ENCODE data around the gene AMOTL2.

The AMOTL2 gene

DNA sequence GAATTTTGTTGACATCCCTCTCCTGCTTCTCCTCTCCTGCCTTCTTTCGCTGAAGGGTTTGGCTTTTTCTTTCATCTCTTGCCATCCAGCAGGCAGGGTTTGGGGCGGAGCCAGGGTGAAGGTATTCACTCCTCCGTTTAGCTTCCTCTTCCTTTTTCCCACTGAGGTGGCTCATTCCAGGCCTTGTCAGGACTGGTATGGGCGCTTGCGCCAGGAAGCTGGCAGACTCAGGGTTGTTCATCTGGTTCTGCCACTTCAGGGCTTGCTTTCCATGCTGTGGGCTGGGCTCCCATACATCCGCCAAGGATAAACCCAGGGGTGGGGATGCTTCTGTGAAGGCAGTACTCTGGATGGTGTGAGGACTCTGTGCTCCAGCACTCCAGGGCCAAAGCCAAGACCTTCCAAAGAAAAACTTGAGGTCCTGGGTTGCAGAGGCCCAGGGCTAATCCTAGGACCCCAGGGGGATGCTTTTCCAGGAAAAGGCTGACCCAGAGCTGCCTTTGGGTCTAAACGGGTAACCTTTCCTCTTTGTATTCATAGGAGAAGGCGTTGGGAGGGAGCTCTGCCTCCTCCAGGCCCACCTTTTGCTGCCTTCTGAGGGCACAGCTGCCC lies 7.7 kb upstream of the AMOTL2 start:
- ChIA-PET CTCF (interaction anchor here (0.8 to 1.0 kb wide), 2 partner anchors 17 to 20 kb away, joined by 3 to 4 read pairs; no protein-coding TSS in a partner anchor), POLR2A (no interaction called here)
- Histone ChIP-seq H3K4me1 (ENCODE audit: control extremely low read depth in 1 of 4, control insufficient read depth in 4 of 4, insufficient read depth in 4 of 4, low read length in 3 of 4) (peaks cover 0 to 4% (median 2%) of the 10 kb centered on the region in 4 experiments), H3K36me3 (ENCODE audit: control insufficient read depth in 4 of 4, insufficient read depth in 4 of 4, low read length in 3 of 4) (no peaks in the 10 kb centered on the region), H3K27me3 (replicated peaks in 2 of 5; ENCODE audit: control insufficient read depth in 4 of 5, insufficient read depth in 5 of 5, low read length in 4 of 5) (peaks cover 0 to 4% (median 0%) of the 10 kb centered on the region in 5 experiments), H3K9me3 (ENCODE audit: control extremely low read depth in 1 of 5, control insufficient read depth in 4 of 5, insufficient read depth in 2 of 5, low read depth in 1 of 5, low read length in 4 of 5) (no peaks in the 10 kb centered on the region), H3K27ac (ENCODE audit: insufficient read depth in 1 of 2, low read depth in 1 of 2, low read length in 2 of 2, poor library complexity in 1 of 2, severe bottlenecking in 2 of 2) (no peak overlapping the region), H3K4me3 (ENCODE audit: control insufficient read depth in 1 of 7, extremely low read depth in 1 of 7, insufficient read depth in 4 of 7, low read depth in 2 of 7, low read length in 6 of 7) (no peak overlapping the region)
- WGBS (ENCODE audit: insufficient coverage), result 84% methylated on average over 6 of the region's 8 CpGs
- no peak for DNase-seq

DNA sequence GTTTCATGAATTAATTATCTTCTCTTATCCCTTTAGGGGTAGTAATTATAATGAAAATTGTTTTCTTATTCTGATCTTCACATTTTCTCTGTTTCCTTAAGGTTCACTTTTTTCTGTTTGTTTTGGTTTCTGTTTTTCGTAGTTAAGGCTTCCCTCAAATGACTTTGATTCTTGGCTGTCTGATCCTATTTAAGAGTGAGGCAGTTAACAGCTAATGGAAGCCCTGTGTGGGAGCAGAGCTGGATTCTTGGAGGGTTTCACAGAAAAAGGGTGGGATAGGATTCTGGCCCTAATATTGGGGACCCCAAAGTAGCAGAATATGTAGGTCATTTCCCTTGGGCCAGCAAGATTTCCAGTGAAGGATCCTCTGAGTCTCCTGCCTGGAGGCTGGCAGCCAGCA lies 6.8 kb upstream of the AMOTL2 start:
- CTCF ChIA-PET, result interaction anchor here (0.8 kb wide), 1 partner anchor 168 kb away, joined by 4 read pairs; no protein-coding TSS in a partner anchor

DNA sequence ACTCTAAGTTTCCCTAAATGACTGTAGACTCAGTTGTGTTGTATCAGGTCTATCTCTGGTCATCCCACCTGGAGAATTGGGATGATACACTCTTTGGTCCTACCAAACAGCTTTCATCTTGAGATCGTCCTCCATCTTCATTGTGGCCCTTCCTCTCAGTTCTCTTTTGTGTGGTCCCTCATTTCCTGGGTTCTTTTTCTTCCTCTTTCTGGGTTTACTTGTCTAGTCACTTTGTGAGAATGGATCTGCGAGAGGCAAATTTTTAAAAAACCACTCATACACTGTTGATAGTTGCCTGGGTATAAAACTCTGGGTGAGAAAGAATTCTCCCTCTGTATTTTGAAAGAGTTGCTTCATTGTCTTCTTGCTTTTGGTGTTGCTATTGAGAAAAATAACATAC lies 6.0 kb upstream of the AMOTL2 start:
- Histone ChIP-seq H3K27me3 (replicated peaks in 2 of 5; ENCODE audit: control insufficient read depth in 4 of 5, insufficient read depth in 5 of 5, low read length in 4 of 5) (peaks cover 0 to 21% (median 8%) of the 10 kb centered on the region in 5 experiments), H3K4me1 (ENCODE audit: control extremely low read depth in 1 of 4, control insufficient read depth in 4 of 4, insufficient read depth in 4 of 4, low read length in 3 of 4) (peaks cover 0 to 4% (median 1%) of the 10 kb centered on the region in 4 experiments), H3K9me3 (ENCODE audit: control extremely low read depth in 1 of 5, control insufficient read depth in 4 of 5, insufficient read depth in 2 of 5, low read depth in 1 of 5, low read length in 4 of 5) (no peaks in the 10 kb centered on the region), H3K27ac (ENCODE audit: insufficient read depth in 1 of 2, low read depth in 1 of 2, low read length in 2 of 2, poor library complexity in 1 of 2, severe bottlenecking in 2 of 2) (no peak overlapping the region), H3K36me3 (ENCODE audit: control insufficient read depth in 4 of 4, insufficient read depth in 4 of 4, low read length in 3 of 4) (no peaks in the 10 kb centered on the region), H3K4me3 (ENCODE audit: control insufficient read depth in 1 of 7, extremely low read depth in 1 of 7, insufficient read depth in 4 of 7, low read depth in 2 of 7, low read length in 6 of 7) (no peak overlapping the region)
- no peak for DNase-seq
- no CpG with 5 or more reads among the region's 2 CpGs for WGBS (ENCODE audit: insufficient coverage)
- POLR2A ChIA-PET, result no interaction called here
- CTCF ChIA-PET, result interaction anchor here (0.7 kb wide), 1 partner anchor 71 kb away, joined by 3 read pairs; no protein-coding TSS in a partner anchor

More for the DNA sequence above, 6.8 kb upstream of the AMOTL2 start:
- Histone ChIP-seq H3K4me3 (ENCODE audit: control insufficient read depth in 1 of 7, extremely low read depth in 1 of 7, insufficient read depth in 4 of 7, low read depth in 2 of 7, low read length in 6 of 7) (no peak overlapping the region), H3K9me3 (ENCODE audit: control extremely low read depth in 1 of 5, control insufficient read depth in 4 of 5, insufficient read depth in 2 of 5, low read depth in 1 of 5, low read length in 4 of 5) (no peaks in the 10 kb centered on the region), H3K27ac (ENCODE audit: insufficient read depth in 1 of 2, low read depth in 1 of 2, low read length in 2 of 2, poor library complexity in 1 of 2, severe bottlenecking in 2 of 2) (no peak overlapping the region), H3K4me1 (ENCODE audit: control extremely low read depth in 1 of 4, control insufficient read depth in 4 of 4, insufficient read depth in 4 of 4, low read length in 3 of 4) (peaks cover 0 to 4% (median 2%) of the 10 kb centered on the region in 4 experiments), H3K36me3 (ENCODE audit: control insufficient read depth in 4 of 4, insufficient read depth in 4 of 4, low read length in 3 of 4) (no peaks in the 10 kb centered on the region), H3K27me3 (replicated peaks in 2 of 5; ENCODE audit: control insufficient read depth in 4 of 5, insufficient read depth in 5 of 5, low read length in 4 of 5) (peaks cover 0 to 13% (median 2%) of the 10 kb centered on the region in 5 experiments)
- DNase-seq, result peak in 1 of 3 donors; percentile 20
- POLR2A ChIA-PET, result no interaction called here
- WGBS (ENCODE audit: insufficient coverage), result 50% methylated on average over 1 of the region's 1 CpG

DNA sequence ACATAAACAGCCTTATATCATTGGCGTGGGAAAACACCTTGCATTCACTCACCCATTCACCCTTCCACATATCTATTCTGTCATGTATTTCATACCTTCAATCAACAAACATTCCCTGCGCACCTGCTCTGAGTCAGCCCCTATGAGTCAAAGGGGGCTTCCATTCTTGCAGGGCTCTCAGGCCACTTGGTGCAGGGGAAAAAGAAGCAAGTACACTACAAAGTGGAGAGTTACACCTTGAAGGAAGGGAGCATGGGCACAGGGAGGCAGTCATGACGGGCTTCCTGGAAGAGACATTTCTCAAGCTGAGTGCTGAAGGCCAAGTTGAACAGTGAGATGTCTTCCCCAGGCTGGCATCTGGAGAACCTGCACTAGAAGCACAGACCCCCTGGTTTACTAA lies 4.6 kb upstream of the AMOTL2 start:
- POLR2A ChIA-PET, result no interaction called here
- H3K36me3 ChIP-seq (ENCODE audit: control insufficient read depth in 4 of 4, insufficient read depth in 4 of 4, low read length in 3 of 4), result no peaks in the 10 kb centered on the region
- H3K4me3 ChIP-seq (ENCODE audit: control insufficient read depth in 1 of 7, extremely low read depth in 1 of 7, insufficient read depth in 4 of 7, low read depth in 2 of 7, low read length in 6 of 7), result no peak overlapping the region
- WGBS (ENCODE audit: insufficient coverage), result 93% methylated on average over 3 of the region's 3 CpGs
- peaks cover 0 to 35% (median 16%) of the 10 kb centered on the region in 5 experiments for H3K27me3 ChIP-seq (replicated peaks in 2 of 5; ENCODE audit: control insufficient read depth in 4 of 5, insufficient read depth in 5 of 5, low read length in 4 of 5)
- H3K27ac ChIP-seq (ENCODE audit: insufficient read depth in 1 of 2, low read depth in 1 of 2, low read length in 2 of 2, poor library complexity in 1 of 2, severe bottlenecking in 2 of 2), result no peak overlapping the region
- H3K9me3 ChIP-seq (ENCODE audit: control extremely low read depth in 1 of 5, control insufficient read depth in 4 of 5, insufficient read depth in 2 of 5, low read depth in 1 of 5, low read length in 4 of 5), result no peaks in the 10 kb centered on the region
- no peak for DNase-seq
- CTCF ChIA-PET, result interaction anchor here (0.7 to 2.7 kb wide), 7 partner anchors 14 to 161 kb away, joined by 3 to 16 read pairs (median 3); no protein-coding TSS in a partner anchor
- peaks cover 0 to 18% (median 13%) of the 10 kb centered on the region in 4 experiments for H3K4me1 ChIP-seq (ENCODE audit: control extremely low read depth in 1 of 4, control insufficient read depth in 4 of 4, insufficient read depth in 4 of 4, low read length in 3 of 4)

DNA sequence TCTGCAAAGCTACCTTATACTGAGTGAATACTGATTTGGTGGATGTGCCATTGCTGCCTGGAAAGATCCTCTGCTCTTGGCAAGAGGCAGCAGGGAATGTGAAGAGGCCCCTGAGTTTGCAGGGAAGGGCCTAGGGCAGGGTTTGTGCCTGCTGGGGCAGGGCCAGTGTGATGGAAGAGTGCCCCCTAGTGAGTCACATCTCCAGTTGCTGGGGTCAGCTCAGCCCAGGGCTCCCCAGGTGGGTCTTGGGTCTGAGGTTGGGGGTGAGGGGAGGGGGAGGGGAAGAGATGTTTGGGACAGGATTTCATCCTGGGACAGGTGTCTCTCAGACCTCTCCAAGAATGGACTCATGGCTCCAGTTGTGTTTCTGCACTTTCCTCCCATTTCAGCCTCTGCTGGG lies 4.1 kb upstream of the AMOTL2 start:
- CTCF ChIA-PET, result interaction anchor here (0.7 to 2.7 kb wide), 8 partner anchors 14 to 160 kb away, joined by 3 to 16 read pairs (median 3); no protein-coding TSS in a partner anchor
- Histone ChIP-seq H3K36me3 (ENCODE audit: control insufficient read depth in 4 of 4, insufficient read depth in 4 of 4, low read length in 3 of 4) (no peaks in the 10 kb centered on the region), H3K27me3 (replicated peaks in 2 of 5; ENCODE audit: control insufficient read depth in 4 of 5, insufficient read depth in 5 of 5, low read length in 4 of 5) (peaks cover 0 to 39% (median 16%) of the 10 kb centered on the region in 5 experiments), H3K4me1 (ENCODE audit: control extremely low read depth in 1 of 4, control insufficient read depth in 4 of 4, insufficient read depth in 4 of 4, low read length in 3 of 4) (peaks cover 0 to 22% (median 17%) of the 10 kb centered on the region in 4 experiments), H3K9me3 (ENCODE audit: control extremely low read depth in 1 of 5, control insufficient read depth in 4 of 5, insufficient read depth in 2 of 5, low read depth in 1 of 5, low read length in 4 of 5) (no peaks in the 10 kb centered on the region), H3K4me3 (ENCODE audit: control insufficient read depth in 1 of 7, extremely low read depth in 1 of 7, insufficient read depth in 4 of 7, low read depth in 2 of 7, low read length in 6 of 7) (no peak overlapping the region), H3K27ac (ENCODE audit: insufficient read depth in 1 of 2, low read depth in 1 of 2, low read length in 2 of 2, poor library complexity in 1 of 2, severe bottlenecking in 2 of 2) (no peak overlapping the region)
- POLR2A ChIA-PET, result no interaction called here
- DNase-seq, result peak in 1 of 3 donors; percentile 30

DNA sequence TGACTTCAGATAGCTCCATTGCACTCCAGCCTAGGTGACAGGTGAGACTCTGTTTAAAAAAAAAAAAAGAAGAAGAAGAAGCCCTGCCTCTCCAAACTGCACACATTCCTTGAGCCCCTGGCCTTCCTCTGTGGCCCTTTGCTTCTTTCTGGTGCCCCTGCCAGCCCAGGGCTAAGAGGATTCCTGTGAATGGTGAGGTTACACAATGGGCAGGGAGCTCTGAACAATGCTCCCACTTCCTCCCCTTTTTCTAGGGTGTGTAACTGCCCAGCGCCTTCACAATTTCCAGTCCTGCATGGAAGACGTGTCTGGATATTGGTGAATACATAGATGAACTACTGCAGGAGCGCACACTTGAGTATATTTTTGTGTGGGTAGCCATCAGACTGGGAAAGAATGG lies 3.6 kb upstream of the AMOTL2 start:
- 83% methylated on average over 1 of the region's 3 CpGs for WGBS (ENCODE audit: insufficient coverage)
- Histone ChIP-seq H3K4me3 (ENCODE audit: control insufficient read depth in 1 of 7, extremely low read depth in 1 of 7, insufficient read depth in 4 of 7, low read depth in 2 of 7, low read length in 6 of 7) (no peak overlapping the region), H3K27ac (ENCODE audit: insufficient read depth in 1 of 2, low read depth in 1 of 2, low read length in 2 of 2, poor library complexity in 1 of 2, severe bottlenecking in 2 of 2) (no peak overlapping the region), H3K27me3 (replicated peaks in 2 of 5; ENCODE audit: control insufficient read depth in 4 of 5, insufficient read depth in 5 of 5, low read length in 4 of 5) (peaks cover 0 to 44% (median 19%) of the 10 kb centered on the region in 5 experiments), H3K4me1 (ENCODE audit: control extremely low read depth in 1 of 4, control insufficient read depth in 4 of 4, insufficient read depth in 4 of 4, low read length in 3 of 4) (peaks cover 0 to 27% (median 19%) of the 10 kb centered on the region in 4 experiments), H3K36me3 (ENCODE audit: control insufficient read depth in 4 of 4, insufficient read depth in 4 of 4, low read length in 3 of 4) (no peaks in the 10 kb centered on the region), H3K9me3 (ENCODE audit: control extremely low read depth in 1 of 5, control insufficient read depth in 4 of 5, insufficient read depth in 2 of 5, low read depth in 1 of 5, low read length in 4 of 5) (no peaks in the 10 kb centered on the region)
- ChIA-PET CTCF (interaction anchor here (0.8 to 2.7 kb wide), 7 partner anchors 13 to 160 kb away, joined by 3 to 16 read pairs (median 3); no protein-coding TSS in a partner anchor), POLR2A (no interaction called here)
- DNase-seq, result no peak

DNA sequence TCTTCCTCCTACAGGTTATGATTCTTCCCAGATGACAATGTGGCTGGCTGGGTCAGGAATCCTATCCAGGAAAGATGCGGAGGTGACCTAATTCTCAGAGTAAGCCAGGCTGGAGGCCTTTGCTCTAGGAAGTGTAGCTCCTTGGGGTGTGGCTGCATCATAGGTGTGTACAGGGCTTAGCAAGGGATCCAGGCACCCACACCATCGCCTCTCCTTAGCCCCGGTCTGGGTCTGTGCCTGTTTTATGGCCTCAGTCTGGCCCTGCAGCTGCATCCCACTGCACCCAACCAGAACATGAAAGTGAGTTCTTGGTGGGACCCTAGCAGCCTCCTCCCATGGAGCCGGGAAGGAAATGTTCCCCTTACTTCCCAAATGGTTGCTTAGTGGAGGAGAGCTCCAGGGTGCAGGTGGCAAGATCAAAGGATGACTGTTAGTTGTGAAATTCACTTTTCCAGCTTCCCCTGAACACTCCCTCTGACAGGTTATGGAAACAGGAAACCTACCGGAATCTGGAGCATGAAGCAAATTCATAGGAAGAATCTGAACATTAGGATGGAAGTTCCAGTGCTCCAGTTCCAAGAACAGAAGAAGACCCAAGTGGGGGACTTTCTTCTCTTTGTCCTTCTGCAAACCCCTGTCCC lies 2.7 kb upstream of the AMOTL2 start:
- WGBS (ENCODE audit: insufficient coverage), result 100% methylated on average over 5 of the region's 5 CpGs
- no peak overlapping the region for H3K4me3 ChIP-seq (ENCODE audit: control insufficient read depth in 1 of 7, extremely low read depth in 1 of 7, insufficient read depth in 4 of 7, low read depth in 2 of 7, low read length in 6 of 7)
- H3K27ac ChIP-seq (ENCODE audit: insufficient read depth in 1 of 2, low read depth in 1 of 2, low read length in 2 of 2, poor library complexity in 1 of 2, severe bottlenecking in 2 of 2), result no peak overlapping the region
- H3K36me3 ChIP-seq (ENCODE audit: control insufficient read depth in 4 of 4, insufficient read depth in 4 of 4, low read length in 3 of 4), result no peaks in the 10 kb centered on the region
- no peak for DNase-seq
- H3K4me1 ChIP-seq (ENCODE audit: control extremely low read depth in 1 of 4, control insufficient read depth in 4 of 4, insufficient read depth in 4 of 4, low read length in 3 of 4), result peaks cover 0 to 27% (median 19%) of the 10 kb centered on the region in 4 experiments
- H3K9me3 ChIP-seq (ENCODE audit: control extremely low read depth in 1 of 5, control insufficient read depth in 4 of 5, insufficient read depth in 2 of 5, low read depth in 1 of 5, low read length in 4 of 5), result no peaks in the 10 kb centered on the region
- peaks cover 0 to 49% (median 26%) of the 10 kb centered on the region in 5 experiments for H3K27me3 ChIP-seq (replicated peaks in 2 of 5; ENCODE audit: control insufficient read depth in 4 of 5, insufficient read depth in 5 of 5, low read length in 4 of 5)
- CTCF ChIA-PET, result interaction anchor here (0.7 to 3.4 kb wide), 5 partner anchors 12 to 99 kb away, joined by 3 to 16 read pairs (median 6); no protein-coding TSS in a partner anchor
- POLR2A ChIA-PET, result no interaction called here

Data from common myeloid progenitor, CD34-positive (primary cell).